HG03045 (cell line): ENCODE results near the gene SAAL1.
"Not testable (repeated sequence)": the region's sequence is repeated elsewhere in the genome, so short reads cannot be mapped to it uniquely, and the experiment has no call there.

Source experiments
- ATAC-seq: cut with Tn5 transposase; IDR thresholded peaks from one replicate; pipeline ENCODE4 v1.9.1; 2021; ENCODE audit warnings: mild to moderate bottlenecking, moderate library complexity; ENCODE audit not compliant: unreplicated experiment

Gene SAAL1, protein sequence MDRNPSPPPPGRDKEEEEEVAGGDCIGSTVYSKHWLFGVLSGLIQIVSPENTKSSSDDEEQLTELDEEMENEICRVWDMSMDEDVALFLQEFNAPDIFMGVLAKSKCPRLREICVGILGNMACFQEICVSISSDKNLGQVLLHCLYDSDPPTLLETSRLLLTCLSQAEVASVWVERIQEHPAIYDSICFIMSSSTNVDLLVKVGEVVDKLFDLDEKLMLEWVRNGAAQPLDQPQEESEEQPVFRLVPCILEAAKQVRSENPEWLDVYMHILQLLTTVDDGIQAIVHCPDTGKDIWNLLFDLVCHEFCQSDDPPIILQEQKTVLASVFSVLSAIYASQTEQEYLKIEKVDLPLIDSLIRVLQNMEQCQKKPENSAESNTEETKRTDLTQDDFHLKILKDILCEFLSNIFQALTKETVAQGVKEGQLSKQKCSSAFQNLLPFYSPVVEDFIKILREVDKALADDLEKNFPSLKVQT

DNA sequence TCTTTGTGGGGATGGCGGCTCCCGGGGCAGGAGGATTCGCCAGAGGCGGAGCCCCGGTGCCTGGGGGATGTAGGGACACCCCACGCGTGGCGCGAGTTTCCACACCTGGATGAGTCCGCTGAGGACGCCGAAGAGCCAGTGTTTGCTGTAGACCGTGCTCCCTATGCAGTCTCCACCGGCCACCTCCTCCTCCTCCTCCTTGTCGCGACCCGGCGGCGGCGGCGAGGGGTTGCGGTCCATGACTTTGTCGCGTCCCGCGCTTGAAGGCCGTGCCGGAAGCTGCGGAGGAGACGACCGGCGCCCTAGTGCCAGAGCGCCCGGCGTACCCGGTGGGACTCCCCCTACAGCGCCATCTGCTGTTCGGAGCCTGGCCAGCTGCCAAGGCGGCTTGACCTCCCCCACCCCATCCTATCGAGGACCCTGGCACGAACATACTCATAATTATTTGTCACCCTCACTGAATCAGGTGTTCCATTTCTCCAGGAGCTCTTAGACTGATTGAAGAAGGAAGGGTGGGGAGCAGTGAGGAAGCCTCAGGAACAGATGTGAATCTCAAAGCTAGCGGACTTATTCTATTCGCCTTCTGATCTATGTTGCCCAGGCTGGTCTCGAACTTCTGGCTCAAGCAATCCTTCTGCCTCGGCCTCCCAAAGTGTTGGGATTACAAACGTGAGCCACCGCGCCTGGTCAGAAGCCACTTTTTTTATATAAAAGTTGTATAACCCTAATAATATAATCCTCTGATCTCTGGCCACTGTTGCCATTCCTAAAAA is at the start of gene SAAL1:
Gene SAAL1 (minus strand): TSS at position 281 of the 773 bp plus-strand sequence. CDS start 41 bp downstream, at position 240.
- ATAC-seq, result peak; percentile 95

DNA sequence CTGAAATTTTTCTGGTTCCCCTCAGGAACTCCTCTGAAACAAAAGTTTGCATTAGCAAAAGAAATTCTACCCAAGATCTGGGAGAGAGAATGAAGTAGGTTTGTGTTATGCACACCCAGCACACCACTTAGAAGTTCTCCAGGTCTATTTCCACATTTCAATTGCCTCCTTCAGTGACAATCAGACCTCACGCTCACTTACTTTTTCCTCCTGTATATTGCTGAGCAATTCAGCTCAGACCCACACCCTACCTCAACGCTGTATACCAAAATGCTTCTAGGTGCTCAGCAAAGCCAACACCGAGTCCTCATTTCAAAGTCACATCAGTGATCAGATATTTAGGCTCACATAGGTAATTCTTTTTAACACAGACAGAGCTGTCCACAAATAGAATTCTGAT is 45.7 kb upstream of the SAAL1 start:
- ATAC-seq, result no peak

DNA sequence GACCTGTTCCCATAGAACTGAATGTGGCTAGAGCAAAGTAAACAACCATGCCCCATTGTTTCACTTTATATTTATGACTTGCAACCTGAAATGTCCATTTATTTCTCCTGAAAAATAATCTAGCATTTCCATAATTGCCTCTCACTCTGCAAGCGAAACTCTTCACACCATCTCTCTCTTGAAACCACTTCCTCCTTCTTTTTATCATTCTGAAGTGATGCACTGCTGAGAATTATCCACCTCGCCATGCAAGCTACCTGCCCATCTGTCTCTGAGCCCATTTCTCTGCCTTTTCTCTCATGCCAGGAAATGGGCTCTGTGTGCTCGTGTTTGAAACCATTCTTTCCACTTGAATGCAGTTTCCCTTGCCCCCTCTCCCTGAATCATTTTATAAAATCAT is 40.0 kb upstream of the SAAL1 start:
- ATAC-seq, result no peak

DNA sequence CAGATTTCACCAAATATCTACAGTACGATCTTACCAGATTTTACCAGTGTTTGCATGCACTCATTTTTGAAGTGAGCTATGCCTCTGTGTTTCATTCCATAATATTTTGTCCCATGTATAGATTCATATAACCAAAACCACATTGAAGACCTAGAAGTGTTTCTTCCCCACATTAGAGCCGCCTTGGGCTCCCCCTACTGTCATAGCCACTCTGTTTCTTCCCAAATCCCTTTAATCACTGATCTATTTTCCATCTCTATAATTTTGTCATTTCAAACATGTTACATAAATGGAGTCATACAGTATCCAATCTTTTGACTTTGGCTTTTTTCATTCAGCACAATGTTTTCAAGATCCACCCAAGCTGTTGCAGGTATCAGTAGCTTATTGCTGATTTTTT is 39.1 kb upstream of the SAAL1 start:
- ATAC-seq, result no peak

DNA sequence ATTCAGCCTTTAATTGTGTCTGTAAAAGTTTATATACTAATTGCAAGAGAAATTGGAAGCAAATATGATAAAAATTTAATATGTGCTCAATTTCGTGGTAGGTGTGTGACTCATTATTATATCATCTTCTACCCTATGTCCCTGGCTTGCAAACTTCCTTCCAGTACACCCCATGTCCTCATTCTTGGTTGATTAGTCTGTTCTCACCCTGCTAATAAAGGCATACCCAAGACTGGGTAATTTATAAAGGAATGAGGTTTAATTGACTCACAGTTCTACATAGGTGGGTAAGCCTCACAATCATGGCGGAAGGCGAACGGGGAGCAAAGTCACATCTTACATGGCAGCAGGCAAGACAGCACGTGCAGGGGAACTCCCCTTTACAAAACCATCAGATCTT is 38.4 kb upstream of the SAAL1 start:
- no peak for ATAC-seq

DNA sequence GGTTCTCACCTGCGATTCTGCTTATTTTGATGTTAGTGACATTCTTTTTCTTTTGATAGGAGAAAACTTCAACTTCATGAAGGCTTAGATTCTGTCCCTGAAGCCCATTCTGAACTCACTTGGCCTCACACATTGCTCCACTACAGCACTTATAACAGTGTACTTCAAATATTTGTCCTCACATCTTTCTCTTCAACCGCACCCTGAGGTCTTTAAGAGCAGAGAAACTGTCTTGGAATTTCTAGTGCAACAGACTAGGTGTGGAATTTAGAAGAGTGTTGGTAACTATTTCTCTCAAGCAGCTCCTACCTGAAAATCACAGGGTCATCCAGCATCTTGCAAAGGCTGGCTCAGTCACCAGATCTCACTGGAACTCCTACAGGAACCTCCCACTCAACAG is 34.3 kb upstream of the SAAL1 start:
- ATAC-seq, result no peak

DNA sequence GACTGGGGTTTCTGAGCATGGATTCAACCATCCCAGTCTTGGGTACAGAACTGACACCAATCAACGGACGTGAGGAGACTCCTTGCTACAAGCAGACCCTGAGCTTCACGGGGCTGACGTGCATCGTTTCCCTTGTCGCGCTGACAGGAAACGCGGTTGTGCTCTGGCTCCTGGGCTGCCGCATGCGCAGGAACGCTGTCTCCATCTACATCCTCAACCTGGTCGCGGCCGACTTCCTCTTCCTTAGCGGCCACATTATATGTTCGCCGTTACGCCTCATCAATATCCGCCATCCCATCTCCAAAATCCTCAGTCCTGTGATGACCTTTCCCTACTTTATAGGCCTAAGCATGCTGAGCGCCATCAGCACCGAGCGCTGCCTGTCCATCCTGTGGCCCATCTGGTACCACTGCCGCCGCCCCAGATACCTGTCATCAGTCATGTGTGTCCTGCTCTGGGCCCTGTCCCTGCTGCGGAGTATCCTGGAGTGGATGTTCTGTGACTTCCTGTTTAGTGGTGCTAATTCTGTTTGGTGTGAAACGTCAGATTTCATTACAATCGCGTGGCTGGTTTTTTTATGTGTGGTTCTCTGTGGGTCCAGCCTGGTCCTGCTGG is 31.4 kb upstream of the SAAL1 start:
- ATAC-seq, result no peak

DNA sequence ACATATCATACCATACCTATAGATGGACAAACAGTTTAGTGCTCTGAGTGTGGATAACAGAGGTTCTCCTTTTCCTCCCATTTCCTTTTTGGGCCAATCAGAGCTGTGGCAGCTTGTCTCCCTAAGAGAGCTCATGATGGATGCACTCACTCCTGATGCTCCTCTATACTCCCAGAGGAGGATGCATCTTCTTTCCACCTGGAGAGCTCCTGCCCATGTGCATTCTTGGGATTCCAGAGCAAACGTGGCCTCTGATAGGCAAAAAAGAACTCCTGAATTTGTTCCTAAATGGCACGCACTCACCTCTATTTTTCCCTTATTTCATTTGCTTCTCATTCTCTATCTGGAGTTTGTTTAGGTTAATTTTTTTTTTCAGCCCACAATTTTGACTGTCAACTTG is 29.4 kb upstream of the SAAL1 start:
- ATAC-seq, result no peak

DNA sequence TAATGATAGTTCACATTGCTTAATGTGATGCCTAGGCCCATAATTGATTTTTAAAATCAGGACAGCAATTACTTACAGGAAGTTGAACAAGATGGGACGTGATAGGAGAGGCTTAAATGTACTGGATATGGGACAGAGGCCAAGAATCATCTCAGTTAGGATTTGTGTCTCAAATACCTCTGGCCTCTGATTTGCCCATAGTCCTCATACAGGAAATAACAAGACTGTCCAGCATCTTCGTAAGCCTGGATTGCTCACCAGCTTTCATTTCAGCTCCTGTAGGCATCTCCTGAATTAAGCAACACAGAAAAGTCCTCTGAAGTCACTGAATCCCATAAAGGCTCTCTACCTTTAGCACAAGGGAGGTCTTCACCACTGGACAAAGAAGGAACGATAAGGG is 26.5 kb upstream of the SAAL1 start, which contains the start of gene MRGPRX3:
Gene MRGPRX3 (plus strand): TSS at position 231 of the 400 bp plus-strand sequence. CDS start 4,632 bp downstream, outside the sequence.
- no peak for ATAC-seq

DNA sequence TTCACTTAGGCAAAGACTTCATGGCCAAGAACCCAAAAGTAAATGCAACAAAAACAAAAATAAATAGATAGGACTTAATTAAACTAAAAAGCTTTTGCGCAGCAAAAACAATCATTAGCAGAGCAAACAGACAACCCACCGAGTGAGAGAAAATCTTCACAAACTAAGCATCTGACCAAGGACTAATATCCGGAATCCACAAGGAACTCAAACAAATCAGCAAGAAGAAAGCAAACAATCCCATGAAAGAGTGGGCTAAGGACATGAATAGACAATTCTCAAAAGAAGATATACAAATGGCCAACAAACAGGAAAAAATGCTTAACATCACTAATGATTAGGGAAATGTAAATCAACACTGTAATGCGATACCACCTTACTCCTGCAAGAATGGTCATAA is 25.2 kb upstream of the SAAL1 start:
- not testable (repeated sequence) for ATAC-seq

DNA sequence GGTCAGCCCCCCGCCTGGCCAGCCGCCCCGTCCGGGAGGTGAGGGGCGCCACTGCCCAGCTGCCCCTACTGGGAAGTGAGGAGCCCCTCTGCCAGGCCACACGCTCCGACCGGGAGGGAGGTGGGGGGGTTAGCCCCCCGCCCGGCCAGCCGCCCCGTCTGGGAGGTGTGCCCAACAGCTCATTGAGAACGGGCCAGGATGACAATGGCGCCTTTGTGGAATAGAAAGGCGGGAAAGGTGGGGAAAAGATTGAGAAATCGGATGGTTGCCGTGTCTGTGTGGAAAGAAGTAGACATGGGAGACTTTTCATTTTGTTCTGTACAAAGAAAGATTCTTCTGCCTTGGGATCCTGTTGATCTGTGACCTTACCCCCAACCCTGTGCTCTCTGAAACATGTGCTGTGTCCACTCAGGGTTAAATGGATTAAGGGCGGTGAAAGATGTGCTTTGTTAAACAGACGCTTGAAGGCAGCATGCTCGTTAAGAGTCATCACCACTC is 15.5 kb upstream of the SAAL1 start:
- ATAC-seq, result not testable (repeated sequence)

DNA sequence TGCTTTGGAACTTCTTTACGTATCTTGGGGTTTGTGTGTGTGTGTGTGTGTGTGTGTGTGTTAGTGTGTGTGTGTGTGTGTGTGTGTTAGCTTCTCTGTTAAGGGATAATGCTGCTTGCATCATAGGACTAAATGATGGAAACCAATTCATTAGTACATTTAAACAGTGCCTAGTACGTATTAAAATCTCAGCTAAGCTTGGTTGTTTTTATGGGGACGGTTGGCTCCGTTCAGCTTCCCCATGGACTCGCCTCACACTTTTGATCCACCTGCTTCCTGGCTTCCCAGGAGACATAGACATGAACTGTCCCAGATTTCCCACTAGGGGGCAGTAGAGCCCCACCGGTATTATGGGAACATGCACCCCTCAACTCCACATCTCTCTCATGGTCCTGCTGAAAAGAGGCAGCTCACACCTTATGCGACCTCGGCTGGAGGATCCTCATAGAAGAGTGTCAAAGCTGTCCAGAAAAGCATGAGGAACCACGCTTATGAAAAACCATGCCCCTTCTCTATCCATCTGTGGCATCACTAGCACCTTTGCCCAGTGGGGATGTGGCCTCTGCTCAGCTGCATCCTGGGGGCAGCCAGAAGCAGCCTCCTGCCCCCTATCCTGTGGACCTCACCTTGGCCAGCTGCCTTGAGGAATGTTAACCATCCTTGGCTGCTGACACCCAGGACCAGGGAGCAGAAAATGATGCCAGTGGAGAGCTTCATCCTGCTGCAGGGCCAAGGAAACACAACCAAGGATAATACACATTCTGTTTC is 9.7 kb upstream of the SAAL1 start:
- ATAC-seq, result no peak

DNA sequence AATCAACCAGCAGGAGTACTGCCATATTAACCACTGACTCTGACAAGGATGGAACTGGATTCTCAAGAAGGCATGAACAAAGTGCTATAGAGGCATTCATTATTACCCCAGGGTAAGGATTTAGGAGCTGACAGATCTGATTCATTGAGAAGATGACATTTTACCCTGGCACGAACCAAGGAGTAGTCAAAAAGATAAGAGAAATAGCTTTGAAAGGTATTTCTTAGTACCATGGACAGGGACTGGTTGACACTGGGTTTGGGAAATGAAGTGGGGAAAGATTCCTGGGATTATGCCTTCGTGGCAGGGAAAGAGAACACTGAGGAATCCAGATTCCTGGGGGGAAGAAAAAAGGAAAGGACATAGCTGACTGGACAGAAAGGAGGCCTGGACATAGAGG is 5.1 kb upstream of the SAAL1 start:
- no peak for ATAC-seq

DNA sequence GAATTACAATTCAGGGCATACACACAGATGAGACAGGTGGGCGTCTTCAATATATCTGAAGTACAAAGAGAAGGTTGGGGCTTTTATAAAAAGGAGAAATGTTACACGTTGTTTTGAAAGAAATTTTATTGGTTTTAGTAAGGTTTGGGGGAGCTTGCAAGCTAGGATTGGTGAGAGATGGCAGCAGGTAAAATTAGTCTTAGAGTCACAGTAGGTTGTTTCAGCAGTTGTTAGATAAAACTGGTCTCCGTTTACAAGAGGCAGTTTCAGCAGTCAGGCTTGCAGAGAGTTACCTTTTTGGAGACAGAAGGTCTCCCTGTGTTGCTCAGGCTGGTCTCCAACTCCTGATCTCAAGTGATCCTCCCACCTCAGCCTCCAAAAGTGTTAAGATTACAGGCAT is 2.4 kb upstream of the SAAL1 start:
- no peak for ATAC-seq

DNA sequence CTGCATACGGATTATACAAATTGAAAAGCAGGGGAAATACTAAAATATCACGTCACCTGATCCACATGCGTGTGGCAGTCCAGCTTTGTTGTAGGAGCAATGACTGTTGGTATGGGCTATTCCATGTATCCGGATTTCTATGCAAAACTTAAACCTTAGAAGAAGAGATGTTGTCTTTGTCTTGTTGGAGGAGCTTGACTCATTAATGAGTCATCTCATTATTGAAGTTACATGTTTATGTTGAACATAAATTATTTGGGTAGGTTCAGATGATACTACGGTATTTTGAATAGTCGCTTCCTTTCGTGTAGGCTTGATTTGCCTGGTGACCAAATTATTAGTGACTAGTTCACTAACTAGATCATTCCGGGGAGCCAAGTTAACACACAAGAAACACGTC is 806 bp upstream of the SAAL1 start:
- ATAC-seq, result no peak

DNA sequence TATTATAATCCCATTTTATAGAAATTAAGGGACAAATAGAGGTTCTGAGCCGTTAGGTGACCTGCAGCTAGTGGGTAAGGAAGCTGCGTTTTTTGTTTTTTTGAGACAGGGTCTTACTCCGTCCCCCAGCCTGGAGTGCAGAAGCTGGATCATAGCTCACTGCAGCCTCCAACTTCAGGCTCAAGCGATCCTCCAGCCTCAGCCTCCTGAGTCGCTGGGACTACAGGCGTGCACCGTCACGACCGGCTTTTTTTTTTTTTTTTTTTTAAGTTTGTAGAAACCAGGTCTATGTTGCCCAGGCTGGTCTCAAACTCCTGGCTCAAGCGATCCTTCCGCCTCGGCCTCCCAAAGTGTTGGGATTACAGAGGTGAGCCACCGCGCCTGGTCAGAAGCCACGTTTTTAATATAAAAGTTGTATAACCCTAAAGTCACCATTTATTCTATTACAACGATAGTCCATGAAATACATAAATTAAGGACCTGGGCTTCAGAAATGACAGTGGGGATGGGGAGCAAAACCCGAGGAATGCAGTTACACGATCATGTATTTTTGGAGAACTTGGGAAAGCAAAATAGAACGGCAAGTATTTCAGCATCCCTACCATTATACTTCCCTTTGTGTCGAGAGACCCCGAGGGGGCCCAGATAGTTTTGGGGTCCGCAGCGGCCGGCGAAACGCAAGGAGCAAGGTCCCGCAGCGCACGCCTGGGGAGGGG is 638 bp downstream of the SAAL1 start:
- no peak for ATAC-seq

DNA sequence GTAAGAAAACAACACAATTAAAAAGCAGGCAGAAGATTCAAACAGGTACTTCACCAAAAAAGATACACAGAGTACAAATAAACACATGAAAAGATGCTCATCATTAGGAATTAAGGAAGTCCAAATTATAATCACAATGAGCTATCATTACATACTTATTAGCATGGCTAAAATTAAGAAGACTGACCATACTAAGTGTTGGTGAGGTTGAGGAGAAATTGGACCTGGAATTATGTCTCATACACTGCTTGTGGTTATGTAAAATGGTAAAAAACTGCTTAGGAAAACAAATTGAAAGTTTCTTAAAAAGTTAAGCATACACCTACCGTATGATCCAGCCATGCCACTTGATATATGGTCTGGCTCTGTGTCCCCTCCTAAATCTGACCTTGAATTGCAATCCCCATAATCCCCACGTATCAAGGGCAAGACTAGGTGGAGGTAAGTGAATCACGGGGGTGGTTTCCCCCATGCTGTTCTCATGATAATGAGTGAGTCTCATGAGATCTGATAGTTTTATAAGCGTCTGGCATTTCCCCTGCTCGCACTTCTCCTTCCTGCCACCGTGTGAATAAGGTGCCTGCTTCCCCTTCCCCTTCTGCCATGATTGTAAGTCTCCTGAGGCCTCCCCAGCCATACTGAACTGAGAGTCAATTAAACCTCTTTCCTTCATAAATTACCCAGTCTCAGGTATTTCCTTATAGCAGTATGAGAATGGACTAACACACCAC is 4.8 kb downstream of the SAAL1 start:
- ATAC-seq, result no peak

DNA sequence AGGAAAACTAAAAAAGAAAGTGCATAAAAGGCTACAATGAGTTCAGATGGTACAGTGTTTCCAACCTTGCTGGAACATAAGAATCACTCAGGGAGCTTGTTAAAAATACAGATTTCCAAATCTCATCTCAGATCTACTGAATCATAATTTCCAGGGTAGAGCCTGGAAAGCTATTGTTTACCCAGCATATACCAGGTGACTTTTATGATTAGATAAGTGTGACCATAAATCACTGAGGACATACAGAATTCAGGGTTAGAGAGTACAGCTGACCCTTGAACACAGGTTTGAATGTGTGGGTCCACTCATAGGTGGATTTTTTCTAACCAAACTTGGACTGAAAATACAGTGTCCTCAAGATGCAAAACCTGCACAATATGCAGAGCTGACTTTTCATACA is 11.9 kb downstream of the SAAL1 start:
- no peak for ATAC-seq

DNA sequence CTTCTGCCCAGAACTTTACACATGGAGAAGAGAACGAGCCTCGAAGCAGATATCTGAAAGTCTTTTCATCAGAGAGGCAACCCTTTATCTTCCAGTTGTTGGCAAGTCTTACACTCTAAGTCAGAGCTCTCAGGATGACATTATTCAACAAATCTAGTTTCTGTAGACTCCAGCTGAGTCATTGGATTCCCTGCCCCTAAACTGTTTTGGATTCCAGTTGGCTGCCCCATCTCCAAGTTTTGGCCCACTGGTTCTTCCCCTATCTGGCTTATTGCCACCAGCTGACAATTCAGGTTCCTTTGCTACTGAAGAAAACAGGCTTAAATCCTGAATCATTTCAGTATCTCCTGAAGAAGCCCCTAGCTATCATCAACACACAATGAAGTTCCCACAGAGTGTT is 14.2 kb downstream of the SAAL1 start:
- ATAC-seq, result no peak
